Calu3 (cell line): ENCODE data around the gene AGBL4. TPM values are rescaled to one million over a fixed set of nuclear protein-coding genes. Genes with fewer than 3 reads are reported as not detected.
A peak's percentile ranks its signal among the peaks of the same experiment; 100 is the strongest.
"Not testable (repeated sequence)": the region's sequence is repeated elsewhere in the genome, so short reads cannot be mapped to it uniquely, and the experiment has no call there.

Experiments used
- BruUV-seq: library from RNA; stranded (reverse); fragments of 400-500 nt; replicated peaks from 2 replicates; lab custom pipeline; 2021; lab: Mats Ljungman, UMichigan
- CTCF ChIA-PET: fragments of 300-600 bp; sonication (Branson Sonifier 250); formaldehyde crosslinking; loops from one replicate; lab custom pipeline; 2022; ENCODE audit warnings: antibody characterized with exemption; lab: Charles Lee
- DNase-seq: peaks from one replicate; pipeline ENCODE4 v3.0.0; 2022
- H3K27ac Mint-ChIP-seq: one replicate; pipeline ENCODE4 v1.8.0; 2022; ENCODE audit warnings: mixed read lengths; ENCODE audit not compliant: unreplicated experiment
- H3K27me3 Mint-ChIP-seq: one replicate; pipeline ENCODE4 v1.8.0; 2022; ENCODE audit warnings: mixed read lengths; ENCODE audit not compliant: unreplicated experiment
- H3K36me3 Mint-ChIP-seq: one replicate; pipeline ENCODE4 v1.8.0; 2022; ENCODE audit warnings: mild to moderate bottlenecking, moderate library complexity, mixed read lengths; ENCODE audit not compliant: insufficient read depth, unreplicated experiment
- H3K4me1 Mint-ChIP-seq: one replicate; pipeline ENCODE4 v1.8.0; 2022; ENCODE audit warnings: mild to moderate bottlenecking, low read depth, mixed read lengths; ENCODE audit not compliant: unreplicated experiment
- H3K4me3 Mint-ChIP-seq: one replicate; pipeline ENCODE4 v1.8.0; 2022; ENCODE audit warnings: mild to moderate bottlenecking, low read depth, moderate library complexity, mixed read lengths; ENCODE audit not compliant: unreplicated experiment
- H3K9me3 Mint-ChIP-seq: one replicate; pipeline ENCODE4 v1.8.0; 2022; ENCODE audit warnings: low read depth, mixed read lengths; ENCODE audit not compliant: unreplicated experiment
- CTCF ChIP-seq: fragments of 200-600 bp; IDR thresholded peaks from one replicate; pipeline ENCODE4 v1.8.0; 2022; ENCODE audit warnings: antibody characterized with exemption; ENCODE audit not compliant: unreplicated experiment
- intact Hi-C: fragments of 100-400 bp; cut with micrococcal nuclease; formaldehyde crosslinking; loops from one replicate; pipeline ENCODE4 v1.10.0; 2022; ENCODE audit not compliant: unreplicated experiment
- total RNA-seq: library from RNA; stranded (reverse); gene quantifications from 2 replicates; pipeline ENCODE4 v1.2.3, GENCODE V29; 2022

The AGBL4 gene
- total RNA-seq, 1 experiment from 2014 or later = not detected

- CTCF ChIA-PET = no interaction called here
- Mint-ChIP-seq H3K36me3 (no peaks in the 10 kb centered on the region), H3K9me3 (peaks cover 3% of the 10 kb centered on the region), H3K4me3 (no peak overlapping the region), H3K4me1 (peaks cover 17% of the 10 kb centered on the region), H3K27ac (no peak overlapping the region), H3K27me3 (no peaks in the 10 kb centered on the region)
- TF ChIP-seq CTCF = no peak
- BruUV-seq = no TSS peak
- DNase-seq = no peak
- intact Hi-C loops = no loop called here
Measured at GRCh38 chr1:49318218-49318617, 705.5 kb downstream of the AGBL4 start.

DNA sequence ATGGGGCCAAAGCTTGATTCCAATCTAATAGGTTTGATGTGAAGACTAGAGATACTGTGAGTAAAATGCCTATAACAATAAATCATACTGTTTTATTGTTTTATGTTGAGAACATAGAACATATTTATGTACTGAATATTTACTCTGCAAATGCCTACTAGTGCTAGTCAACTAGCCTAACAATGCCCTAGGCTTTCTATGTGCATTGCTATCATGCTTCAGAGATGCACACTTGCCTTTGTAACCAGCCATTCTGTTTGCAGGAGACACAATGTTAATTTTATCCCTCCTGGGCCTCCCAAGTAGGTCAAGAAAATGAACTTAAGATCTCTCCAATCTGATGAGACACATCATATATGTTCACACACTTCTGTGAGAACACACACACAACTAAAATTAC lies 716.3 kb downstream of the AGBL4 start:
- BruUV-seq = no TSS peak
- peaks cover 5% of the 10 kb centered on the region for H3K36me3 Mint-ChIP-seq

DNA sequence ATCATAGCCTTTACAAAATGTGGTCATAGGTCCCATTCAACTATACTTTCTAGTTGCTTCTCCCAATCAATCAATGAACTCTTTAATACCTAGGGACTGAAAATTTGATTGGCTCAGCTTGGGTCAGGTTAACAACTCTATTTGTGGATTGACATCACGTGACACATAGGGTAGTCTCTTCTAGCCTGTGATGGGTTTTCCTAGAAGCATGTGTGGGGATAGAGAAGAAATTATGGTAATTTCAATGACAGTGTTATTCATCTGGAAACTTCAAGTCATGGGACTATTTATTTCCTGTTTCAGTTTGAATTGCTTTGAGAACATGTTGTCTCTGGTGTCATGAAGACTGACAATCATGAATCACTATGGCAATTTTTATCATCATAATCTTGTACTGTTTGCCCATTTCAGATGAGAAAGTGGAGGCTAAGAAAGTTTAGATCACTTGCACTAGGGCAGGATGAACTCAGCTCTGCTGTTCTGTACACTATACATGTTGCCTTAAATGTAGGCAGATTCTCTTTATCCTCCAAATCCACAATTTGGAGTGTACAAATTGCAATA lies 717.2 kb downstream of the AGBL4 start:
- CTCF ChIA-PET = no interaction called here
- intact Hi-C loops = no loop called here
- no peak for DNase-seq
- H3K27ac Mint-ChIP-seq = no peak overlapping the region
- peaks cover 5% of the 10 kb centered on the region for H3K36me3 Mint-ChIP-seq
- no TSS peak for BruUV-seq
- H3K9me3 Mint-ChIP-seq = peaks cover 9% of the 10 kb centered on the region
- H3K27me3 Mint-ChIP-seq = no peaks in the 10 kb centered on the region
- no peaks in the 10 kb centered on the region for H3K4me1 Mint-ChIP-seq
- no peak overlapping the region for H3K4me3 Mint-ChIP-seq
- TF ChIP-seq CTCF = no peak

More for the DNA sequence above, 716.3 kb downstream of the AGBL4 start:
- Mint-ChIP-seq H3K27me3 (no peaks in the 10 kb centered on the region), H3K27ac (no peak overlapping the region), H3K4me3 (no peak overlapping the region), H3K4me1 (no peaks in the 10 kb centered on the region), H3K9me3 (peaks cover 9% of the 10 kb centered on the region)
- TF ChIP-seq CTCF = no peak
- DNase-seq = no peak
- CTCF ChIA-PET = no interaction called here
- intact Hi-C loops = no loop called here

DNA sequence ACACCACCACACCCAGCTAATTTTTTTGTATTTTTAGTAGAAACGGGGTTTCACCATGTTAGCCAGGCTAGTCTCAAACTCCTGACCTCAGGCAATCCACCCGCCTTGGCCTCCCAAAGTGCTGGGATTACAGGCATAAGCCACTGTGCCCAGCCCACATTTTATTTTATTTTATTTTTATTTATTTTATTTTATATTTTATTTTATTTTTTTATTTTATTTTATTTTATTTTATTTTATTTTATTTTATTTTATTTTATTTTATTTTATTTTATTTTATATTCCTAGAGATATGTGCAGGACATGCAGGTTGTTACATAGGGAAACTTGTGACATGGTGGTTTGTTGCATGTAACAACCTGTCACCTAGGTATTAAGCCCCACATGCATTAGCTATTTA lies 721.4 kb downstream of the AGBL4 start:
- H3K9me3 Mint-ChIP-seq, H3K27ac Mint-ChIP-seq, H3K4me3 Mint-ChIP-seq, H3K27me3 Mint-ChIP-seq, intact Hi-C loops, H3K4me1 Mint-ChIP-seq, CTCF ChIA-PET, DNase-seq, H3K36me3 Mint-ChIP-seq, BruUV-seq: not testable (repeated sequence)

GRCh38 chr1:49298304-49298703 lies 725.5 kb downstream of the AGBL4 start:
- no TSS peak for BruUV-seq
- H3K27ac Mint-ChIP-seq = no peak overlapping the region
- H3K4me1 Mint-ChIP-seq = peaks cover 8% of the 10 kb centered on the region

More at GRCh38 chr1:49298304-49298703, 725.5 kb downstream of the AGBL4 start:
- peak; percentile 9 for DNase-seq
- no peak for TF ChIP-seq CTCF
- CTCF ChIA-PET = interaction anchor here (0.5 to 0.6 kb wide), 2 partner anchors 45 to 50 kb away, joined by 3 to 4 read pairs; no protein-coding TSS in a partner anchor
- Mint-ChIP-seq H3K4me3 (no peak overlapping the region), H3K36me3 (peaks cover 5% of the 10 kb centered on the region), H3K9me3 (peaks cover 10% of the 10 kb centered on the region), H3K27me3 (no peaks in the 10 kb centered on the region)
- intact Hi-C loops = no loop called here
